Thyroid gland (tissue), 4 donors: ENCODE measurements around the gene ZP3. TPM values are rescaled to one million over a fixed set of nuclear protein-coding genes. Genes with fewer than 3 reads are reported as not detected.
"Not testable (repeated sequence)": the region's sequence is repeated elsewhere in the genome, so short reads cannot be mapped to it uniquely, and the experiment has no call there.

Experiments used
- DNase-seq, 2 donors: peaks; one replicate each; pipeline ENCODE4 v3.0.0-alpha.2; 2019
- H3K27ac ChIP-seq, 3 donors: fragments of 200-600 bp; sonication (generic); 1 replicate in 2 of 3; 2 replicates in 1 of 3; pipeline ENCODE4 v1.5.1; 2016 to 2019; ENCODE audit warnings: mild to moderate bottlenecking in 1 of 3, moderate library complexity in 1 of 3
- H3K27me3 ChIP-seq: fragments of 200-600 bp; sonication (generic); one replicate; pipeline ENCODE4 v1.5.1; 2019
- H3K36me3 ChIP-seq, 2 donors: fragments of 200-600 bp; sonication (generic); one replicate each; pipeline ENCODE4 v1.5.1; 2016 to 2019
- H3K4me1 ChIP-seq, 2 donors: fragments of 200-600 bp; sonication (generic); one replicate each; pipeline ENCODE4 v1.5.1; 2017 to 2019
- H3K4me3 ChIP-seq, 3 donors: fragments of 200-600 bp; sonication (generic); replicated peaks in 1 of 3; 1 replicate in 2 of 3; 2 replicates in 1 of 3; pipeline ENCODE4 v1.5.1; 2016; ENCODE audit warnings: mild to moderate bottlenecking in 1 of 3
- H3K9me3 ChIP-seq: fragments of 200-600 bp; sonication (generic); one replicate; pipeline ENCODE4 v1.5.1; 2017
- POLR2A ChIP-seq, 2 donors: fragments of 450-650 bp; IDR thresholded peaks; one replicate each; pipeline ENCODE4 v1.6.1; 2017; ENCODE audit warnings: antibody characterized with exemption in 2 of 2, mild to moderate bottlenecking in 2 of 2, moderate library complexity in 1 of 2
- WGBS, 2 donors: methylation state at CpG; one replicate each; pipeline ENCODE4 v1.1.5; 2017; 5-methylcytosine and 5-hydroxymethylcytosine counted together
- intact Hi-C: fragments of 100-400 bp; cut with DNase I; formaldehyde crosslinking; loops from one replicate; pipeline ENCODE4 v1.15.1; 2023
- total RNA-seq, 4 donors: library from RNA; depleted of rRNA; stranded (reverse); fragments of >200 nt; gene quantifications; one replicate each; pipeline ENCODE4 v1.2.3, GENCODE V29; 2016
- TF ChIP-seq, protein P1 (sequence below), 6 experiments: fragments of 200-600 bp in 3 of 6; fragments of 450-650 bp in 3 of 6; sonication (generic) in 3 of 6; IDR thresholded peaks; one replicate each; pipeline ENCODE4 v1.5.1; 2016 to 2019; ENCODE audit warnings: antibody characterized with exemption in 6 of 6, mild to moderate bottlenecking in 2 of 6, inconsistent platforms in 1 of 6, moderate library complexity in 1 of 6

ZP3 gene
- total RNA-seq, 4 donors from 2014 or later: 0.39 to 1.0 (median 0.94) TPM; not detected in 1

- Histone ChIP-seq H3K27ac (no peak overlapping the region), H3K36me3 (no peaks in the 10 kb centered on the region), H3K4me1 (no peaks in the 10 kb centered on the region), H3K27me3 (no peaks in the 10 kb centered on the region), H3K4me3 (no peak overlapping the region), H3K9me3 (no peaks in the 10 kb centered on the region)
- intact Hi-C loops: no loop called here
- no peak for DNase-seq
- WGBS, 2 donors: 88 to 96% methylated on average over 4 of the region's 4 CpGs
- TF ChIP-seq POLR2A (IDR thresholded peaks at IDR 0.05): no peak
- TF ChIP-seq, protein P1, sequence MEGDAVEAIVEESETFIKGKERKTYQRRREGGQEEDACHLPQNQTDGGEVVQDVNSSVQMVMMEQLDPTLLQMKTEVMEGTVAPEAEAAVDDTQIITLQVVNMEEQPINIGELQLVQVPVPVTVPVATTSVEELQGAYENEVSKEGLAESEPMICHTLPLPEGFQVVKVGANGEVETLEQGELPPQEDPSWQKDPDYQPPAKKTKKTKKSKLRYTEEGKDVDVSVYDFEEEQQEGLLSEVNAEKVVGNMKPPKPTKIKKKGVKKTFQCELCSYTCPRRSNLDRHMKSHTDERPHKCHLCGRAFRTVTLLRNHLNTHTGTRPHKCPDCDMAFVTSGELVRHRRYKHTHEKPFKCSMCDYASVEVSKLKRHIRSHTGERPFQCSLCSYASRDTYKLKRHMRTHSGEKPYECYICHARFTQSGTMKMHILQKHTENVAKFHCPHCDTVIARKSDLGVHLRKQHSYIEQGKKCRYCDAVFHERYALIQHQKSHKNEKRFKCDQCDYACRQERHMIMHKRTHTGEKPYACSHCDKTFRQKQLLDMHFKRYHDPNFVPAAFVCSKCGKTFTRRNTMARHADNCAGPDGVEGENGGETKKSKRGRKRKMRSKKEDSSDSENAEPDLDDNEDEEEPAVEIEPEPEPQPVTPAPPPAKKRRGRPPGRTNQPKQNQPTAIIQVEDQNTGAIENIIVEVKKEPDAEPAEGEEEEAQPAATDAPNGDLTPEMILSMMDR (IDR thresholded peaks at IDR 0.05): no peak
Measured at GRCh38 chr7:76407718-76408117, 17.0 kb upstream of the ZP3 start.

GRCh38 chr7:76408121-76408560, 16.6 kb upstream of the ZP3 start:
- TF ChIP-seq, protein P1 (IDR thresholded peaks at IDR 0.05): no peak
- TF ChIP-seq POLR2A (IDR thresholded peaks at IDR 0.05): no peak
- DNase-seq: no peak

GRCh38 chr7:76409537-76409936, 15.2 kb upstream of the ZP3 start, which contains the start of gene SSC4D:
Gene SSC4D, minus strand, starts transcription at chr7:76409697. Its CDS starts 5,258 bp downstream, at chr7:76404439.
- peak; percentile 67 to 74 for DNase-seq
- Histone ChIP-seq H3K27me3 (no peaks in the 10 kb centered on the region), H3K36me3 (no peaks in the 10 kb centered on the region), H3K4me3 (no peak within 1 kb of the TSS), H3K27ac (no peak within 1 kb of the TSS), H3K9me3 (no peaks in the 10 kb centered on the region), H3K4me1 (no peaks in the 10 kb centered on the region)
- TF ChIP-seq, protein P1 (IDR thresholded peaks at IDR 0.05): no peak
- no peak for TF ChIP-seq POLR2A (IDR thresholded peaks at IDR 0.05)
- intact Hi-C loops: no loop called here
- 33 to 56% methylated on average over 5 to 6 of the region's 6 CpGs for WGBS, 2 donors

More at GRCh38 chr7:76408121-76408560, 16.6 kb upstream of the ZP3 start:
- intact Hi-C loops: no loop called here
- no peak overlapping the region for H3K27ac ChIP-seq
- H3K4me1 ChIP-seq: no peaks in the 10 kb centered on the region
- H3K27me3 ChIP-seq: no peaks in the 10 kb centered on the region
- no peaks in the 10 kb centered on the region for H3K36me3 ChIP-seq
- no peak overlapping the region for H3K4me3 ChIP-seq
- no peaks in the 10 kb centered on the region for H3K9me3 ChIP-seq

DNA sequence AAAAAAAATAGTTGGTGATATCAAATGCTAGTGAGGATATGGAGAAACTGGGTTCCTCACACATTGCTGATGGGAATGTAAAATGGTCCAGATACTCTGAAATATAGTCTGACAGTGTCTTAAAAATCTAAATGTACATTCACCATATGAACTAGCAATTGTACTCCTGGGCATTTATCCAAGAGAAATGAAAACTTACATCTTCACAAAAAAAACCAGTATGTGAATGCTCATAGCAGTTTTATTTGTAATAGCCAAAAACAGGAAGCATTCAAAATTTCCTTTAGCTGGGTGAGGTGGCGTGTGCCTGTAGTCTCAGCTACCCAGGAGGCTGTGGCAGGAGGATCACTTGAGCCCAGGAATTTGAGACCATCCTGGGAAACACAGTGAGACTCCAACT, 13.1 kb upstream of the ZP3 start:
- Histone ChIP-seq H3K9me3 (no peaks in the 10 kb centered on the region), H3K4me1 (no peaks in the 10 kb centered on the region), H3K27me3 (no peaks in the 10 kb centered on the region), H3K36me3 (no peaks in the 10 kb centered on the region), H3K27ac (no peak overlapping the region), H3K4me3 (no peak overlapping the region)
- DNase-seq: no peak
- no peak for TF ChIP-seq POLR2A (IDR thresholded peaks at IDR 0.05)
- TF ChIP-seq, protein P1 (IDR thresholded peaks at IDR 0.05): no peak
- WGBS, 2 donors: 73 to 82% methylated on average over 1 of the region's 1 CpG
- intact Hi-C loops: no loop called here

DNA sequence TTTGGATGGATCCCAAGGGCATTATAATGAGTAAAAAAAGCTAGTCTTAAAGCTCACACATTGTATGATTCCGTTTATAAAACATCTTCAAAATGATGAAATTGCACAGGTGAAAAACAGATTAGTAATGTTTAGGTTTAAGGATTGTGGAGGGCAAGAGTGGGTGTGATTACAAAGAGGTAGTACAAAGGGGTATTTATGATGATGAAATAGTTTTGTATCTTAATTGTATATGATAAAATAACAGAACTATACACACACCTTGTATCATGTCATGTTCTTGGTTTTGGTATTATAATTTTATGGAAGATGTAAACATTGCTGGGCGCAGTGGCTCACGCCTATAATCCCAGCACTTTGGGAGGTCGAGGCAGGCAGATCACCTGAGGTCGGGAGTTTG, 12.5 kb upstream of the ZP3 start:
- intact Hi-C loops: no loop called here
- Histone ChIP-seq H3K27ac (no peak overlapping the region), H3K36me3 (no peaks in the 10 kb centered on the region), H3K27me3 (no peaks in the 10 kb centered on the region), H3K4me1 (no peaks in the 10 kb centered on the region), H3K4me3 (no peak overlapping the region), H3K9me3 (no peaks in the 10 kb centered on the region)
- TF ChIP-seq POLR2A (IDR thresholded peaks at IDR 0.05): no peak
- TF ChIP-seq, protein P1 (IDR thresholded peaks at IDR 0.05): no peak
- WGBS, 2 donors: 82 to 84% methylated on average over 5 of the region's 5 CpGs
- no peak for DNase-seq

DNA sequence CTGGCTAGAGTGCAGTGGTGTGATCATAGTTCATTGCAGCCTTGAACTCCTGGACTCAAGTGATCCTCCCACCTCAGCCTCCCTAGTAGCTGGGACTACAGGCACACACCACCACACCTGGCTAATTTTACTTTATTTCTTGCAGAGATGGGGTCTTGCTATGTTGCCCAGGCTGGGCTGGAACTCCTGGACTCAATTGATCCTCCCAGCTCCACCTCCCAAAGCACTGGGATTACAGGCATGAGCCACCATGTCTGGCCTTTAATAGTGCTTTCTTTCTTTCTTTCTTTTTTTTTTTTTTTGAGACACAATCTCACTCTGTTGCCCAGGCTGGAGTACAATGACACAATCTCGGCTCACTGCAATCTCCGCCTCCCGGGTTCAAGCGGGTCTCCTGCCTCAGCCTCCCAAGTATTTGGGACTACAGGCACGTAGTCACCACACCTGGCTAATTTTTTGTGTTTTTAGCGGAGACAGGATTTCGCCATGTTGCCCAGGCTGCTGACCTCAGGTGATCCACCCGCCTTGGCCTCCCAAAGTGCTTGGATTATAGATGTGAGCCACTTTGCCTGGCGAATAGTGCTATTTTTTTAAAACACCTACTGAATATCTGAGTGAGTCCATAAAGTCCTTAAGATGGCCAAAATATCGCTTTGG, 7.0 kb upstream of the ZP3 start:
- intact Hi-C loops, H3K9me3 ChIP-seq, H3K36me3 ChIP-seq, H3K27ac ChIP-seq, H3K4me1 ChIP-seq, H3K27me3 ChIP-seq, DNase-seq, H3K4me3 ChIP-seq: not testable (repeated sequence)
- WGBS, 2 donors: 92 to 94% methylated on average over 10 of the region's 10 CpGs

DNA sequence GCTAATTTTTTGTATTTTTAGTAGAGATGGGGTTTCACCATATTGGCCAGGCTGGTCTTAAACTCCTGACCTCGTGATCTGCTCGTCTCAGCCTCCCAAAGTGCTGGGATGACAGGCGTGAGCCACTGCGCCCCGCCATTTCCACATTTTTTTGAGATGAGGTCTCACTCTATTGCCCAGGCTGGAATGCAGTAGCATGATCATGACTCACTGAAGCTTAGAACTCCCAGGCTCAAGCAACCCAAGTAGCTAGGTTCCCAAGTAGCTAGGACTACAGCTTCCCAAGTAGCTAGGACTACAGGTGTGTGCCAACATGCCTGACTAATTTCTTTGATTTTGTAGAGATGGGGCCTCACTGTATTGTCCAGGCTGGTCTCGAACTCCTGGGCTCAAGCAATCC, 3.7 kb upstream of the ZP3 start:
- H3K27ac ChIP-seq, H3K36me3 ChIP-seq, H3K27me3 ChIP-seq, intact Hi-C loops, H3K4me3 ChIP-seq, DNase-seq, H3K9me3 ChIP-seq: not testable (repeated sequence)
- H3K4me1 ChIP-seq: peaks cover 4 to 11% of the 10 kb centered on the region in 2 donors
- 84 to 94% methylated on average over 6 of the region's 6 CpGs for WGBS, 2 donors
